PC-3 (cell line): ENCODE data around the gene WDFY4. TPM values are rescaled to one million over a fixed set of nuclear protein-coding genes. Genes with fewer than 3 reads are reported as not detected.

Source experiments
- ATAC-seq: fragments of 200-7000 bp; cut with Tn5 transposase; 2 replicates; pipeline ENCODE4 v1.9.1; 2020; ENCODE audit warnings: mild to moderate bottlenecking, moderate library complexity
- BruUV-seq: library from RNA; stranded (reverse); fragments of 400-500 nt; replicated peaks from 2 replicates; lab custom pipeline; 2021; lab: Mats Ljungman, UMichigan
- CTCF ChIA-PET: fragments of 300-600 bp; sonication (Branson Sonifier 250); formaldehyde crosslinking; loops from one replicate; lab custom pipeline; 2022; ENCODE audit warnings: antibody characterized with exemption; lab: Charles Lee
- POLR2A ChIA-PET: fragments of 300-600 bp; sonication (Branson Sonifier 250); formaldehyde crosslinking; loops from one replicate; lab custom pipeline; 2022; ENCODE audit warnings: antibody characterized with exemption; ENCODE audit not compliant: unreplicated experiment; lab: Charles Lee
- DNase-seq: peaks from one replicate; pipeline ENCODE4 v3.0.0-alpha.2; 2015
- H2AFZ ChIP-seq: fragments of 300-600 bp; sonication (generic); 2 replicates; pipeline ENCODE4 v1.6.0; 2016; ENCODE audit warnings: antibody characterized with exemption, low read length
- H3F3A ChIP-seq: fragments of 300-600 bp; sonication (generic); one replicate; pipeline ENCODE4 v1.6.0; 2017; ENCODE audit warnings: antibody characterized with exemption, low read length, control low read depth, mild to moderate bottlenecking; ENCODE audit not compliant: unreplicated experiment
- H3K27ac ChIP-seq: fragments of 300-600 bp; sonication (generic); 2 replicates; pipeline ENCODE4 v1.5.1; 2016; ENCODE audit warnings: mild to moderate bottlenecking, low read length
- H3K27me3 ChIP-seq: fragments of 300-600 bp; sonication (generic); 2 replicates; pipeline ENCODE4 v1.6.1; 2016; ENCODE audit warnings: low read length, mixed read lengths
- H3K36me3 ChIP-seq: fragments of 300-600 bp; sonication (generic); 2 replicates; pipeline ENCODE4 v1.6.1; 2016; ENCODE audit warnings: low read depth, mixed run types, low read length, mixed read lengths
- H3K4me1 ChIP-seq: fragments of 300-600 bp; sonication (generic); 2 replicates; pipeline ENCODE4 v1.5.1; 2016; ENCODE audit warnings: low read length; ENCODE audit not compliant: insufficient read depth
- H3K4me2 ChIP-seq: fragments of 300-600 bp; sonication (generic); 2 replicates; pipeline ENCODE4 v1.6.0; 2016; ENCODE audit warnings: low read length
- H3K4me3 ChIP-seq: fragments of 300-600 bp; sonication (generic); 2 replicates; pipeline ENCODE4 v1.5.1; 2016; ENCODE audit warnings: mild to moderate bottlenecking, low read length, mixed read lengths
- H3K79me2 ChIP-seq: fragments of 300-600 bp; sonication (generic); 2 replicates; pipeline ENCODE4 v1.6.1; 2017; ENCODE audit warnings: low read length, mixed read lengths
- H3K9ac ChIP-seq: fragments of 300-600 bp; sonication (generic); 2 replicates; pipeline ENCODE4 v1.6.0; 2016; ENCODE audit warnings: mild to moderate bottlenecking, low read length
- H3K9me2 ChIP-seq: fragments of 300-600 bp; sonication (generic); replicated peaks from 2 replicates; pipeline ENCODE4 v1.6.1; 2016; ENCODE audit warnings: mixed run types, low read length, mixed read lengths
- H3K9me3 ChIP-seq: fragments of 300-600 bp; sonication (generic); 2 replicates; pipeline ENCODE4 v1.6.1; 2016; ENCODE audit warnings: low read length, mixed read lengths
- H4K20me1 ChIP-seq: fragments of 300-600 bp; sonication (generic); 2 replicates; pipeline ENCODE4 v1.6.1; 2016; ENCODE audit warnings: low read length, mixed read lengths
- CTCF ChIP-seq: fragments of 300-600 bp; sonication (generic); conservative IDR thresholded peaks from 2 replicates; pipeline ENCODE4 v1.5.1; 2017; ENCODE audit warnings: antibody characterized with exemption, low read depth, mild to moderate bottlenecking, low read length
- EZH2 ChIP-seq: fragments of 300-600 bp; sonication (generic); IDR thresholded peaks from one replicate; pipeline ENCODE4 v1.6.1; 2017; ENCODE audit warnings: antibody characterized with exemption, mild to moderate bottlenecking, low read length; ENCODE audit not compliant: unreplicated experiment
- EZH2phosphoT487 ChIP-seq: fragments of 300-600 bp; sonication (generic); IDR thresholded peaks from 2 replicates; pipeline ENCODE4 v1.6.1; 2018; ENCODE audit warnings: mild to moderate bottlenecking, antibody characterized with exemption, low read length, borderline replicate concordance
- intact Hi-C: fragments of 100-400 bp; cut with micrococcal nuclease; formaldehyde crosslinking; loops from 2 replicates; pipeline ENCODE4 v1.9.0; 2023
- total RNA-seq: library from RNA; depleted of rRNA; stranded (reverse); fragments of >200 nt; gene quantifications from 2 replicates; pipeline ENCODE4 v1.2.3, GENCODE V29; 2014

Gene WDFY4
- total RNA-seq, 1 experiment from 2014 or later: not detected

GRCh38 chr10:48725708-48726107, 41.0 kb downstream of the WDFY4 start:
- Histone ChIP-seq H2AFZ (no peak overlapping the region), H3K9me3 (no peaks in the 10 kb centered on the region), H3K27me3 (peaks cover 78% of the 10 kb centered on the region), H3K4me2 (no peak overlapping the region), H3K4me3 (no peak overlapping the region), H3K27ac (no peak overlapping the region), H3K9me2 (no peaks in the 10 kb centered on the region), H3K36me3 (no peaks in the 10 kb centered on the region), H4K20me1 (no peaks in the 10 kb centered on the region), H3K9ac (no peak overlapping the region), H3F3A (no peaks in the 10 kb centered on the region), H3K4me1 (no peaks in the 10 kb centered on the region), H3K79me2 (no peaks in the 10 kb centered on the region)
- BruUV-seq: no TSS peak
- DNase-seq (peak; percentile 44), ATAC-seq (no peak)
- no peak for TF ChIP-seq EZH2phosphoT487
- ChIA-PET POLR2A (no interaction called here), CTCF (interaction anchor here (0.6 kb wide), 1 partner anchor 70 kb away, joined by 10 read pairs; no protein-coding TSS in a partner anchor)
- intact Hi-C loops: no loop called here

GRCh38 chr10:48727866-48728265, 43.2 kb downstream of the WDFY4 start:
- no peak for TF ChIP-seq CTCF
- no peak overlapping the region for H3K4me3 ChIP-seq
- no peak overlapping the region for H3K4me2 ChIP-seq
- no peaks in the 10 kb centered on the region for H4K20me1 ChIP-seq
- peaks cover 76% of the 10 kb centered on the region for H3K27me3 ChIP-seq
- no peaks in the 10 kb centered on the region for H3K36me3 ChIP-seq
- CTCF ChIA-PET: no interaction called here
- intact Hi-C loops: no loop called here
- H3K27ac ChIP-seq: no peak overlapping the region
- no peaks in the 10 kb centered on the region for H3F3A ChIP-seq
- H3K79me2 ChIP-seq: no peaks in the 10 kb centered on the region
- H3K9ac ChIP-seq: no peak overlapping the region
- BruUV-seq: no TSS peak
- DNase-seq: no peak
- no peaks in the 10 kb centered on the region for H3K9me3 ChIP-seq
- no peaks in the 10 kb centered on the region for H3K9me2 ChIP-seq
- POLR2A ChIA-PET: no interaction called here
- H2AFZ ChIP-seq: no peak overlapping the region
- H3K4me1 ChIP-seq: no peaks in the 10 kb centered on the region
- no peak for ATAC-seq

- ChIA-PET CTCF (no interaction called here), POLR2A (no interaction called here)
- H3K4me1 ChIP-seq: no peaks in the 10 kb centered on the region
- no peak overlapping the region for H3K9ac ChIP-seq
- H3K27me3 ChIP-seq: peaks cover 80% of the 10 kb centered on the region
- no peak overlapping the region for H3K4me3 ChIP-seq
- H2AFZ ChIP-seq: no peak overlapping the region
- H3K79me2 ChIP-seq: no peaks in the 10 kb centered on the region
- H3K4me2 ChIP-seq: no peak overlapping the region
- ATAC-seq: no peak
- H4K20me1 ChIP-seq: no peaks in the 10 kb centered on the region
- no TSS peak for BruUV-seq
- H3F3A ChIP-seq: no peaks in the 10 kb centered on the region
- intact Hi-C loops: no loop called here
- no peak for TF ChIP-seq EZH2
- no peak for TF ChIP-seq EZH2phosphoT487
- TF ChIP-seq CTCF: no peak
- no peak overlapping the region for H3K27ac ChIP-seq
- H3K36me3 ChIP-seq: no peaks in the 10 kb centered on the region
- no peaks in the 10 kb centered on the region for H3K9me2 ChIP-seq
- DNase-seq: no peak
- H3K9me3 ChIP-seq: no peaks in the 10 kb centered on the region
Measured at GRCh38 chr10:48729222-48729621, 44.5 kb downstream of the WDFY4 start.
